ENCODE data around the gene STARD3.
"Not testable (repeated sequence)": the region's sequence is repeated elsewhere in the genome, so short reads cannot be mapped to it uniquely, and the experiment has no call there.

STARD3 gene

DNA sequence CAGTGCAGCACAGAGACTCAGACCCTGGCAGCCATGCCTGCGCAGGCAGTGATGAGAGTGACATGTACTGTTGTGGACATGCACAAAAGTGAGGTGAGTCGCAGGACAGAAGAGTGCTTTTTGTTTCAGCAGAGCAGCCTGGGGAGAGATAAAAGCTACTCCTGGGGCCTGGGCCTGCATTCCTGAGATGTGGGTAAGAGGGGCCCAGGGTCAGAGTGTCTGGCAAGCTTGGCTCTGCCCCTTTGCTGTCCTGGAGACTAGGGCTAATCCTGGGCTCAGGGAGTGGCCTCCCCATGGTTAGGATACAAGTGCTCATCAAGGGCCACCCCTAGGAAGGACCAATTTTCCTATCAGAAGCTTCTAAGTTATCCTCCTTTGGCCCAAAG is 58.1 kb downstream of the STARD3 start:
- no peak for DNase-seq (ENCODE audit: low read depth in 2 of 2)

DNA sequence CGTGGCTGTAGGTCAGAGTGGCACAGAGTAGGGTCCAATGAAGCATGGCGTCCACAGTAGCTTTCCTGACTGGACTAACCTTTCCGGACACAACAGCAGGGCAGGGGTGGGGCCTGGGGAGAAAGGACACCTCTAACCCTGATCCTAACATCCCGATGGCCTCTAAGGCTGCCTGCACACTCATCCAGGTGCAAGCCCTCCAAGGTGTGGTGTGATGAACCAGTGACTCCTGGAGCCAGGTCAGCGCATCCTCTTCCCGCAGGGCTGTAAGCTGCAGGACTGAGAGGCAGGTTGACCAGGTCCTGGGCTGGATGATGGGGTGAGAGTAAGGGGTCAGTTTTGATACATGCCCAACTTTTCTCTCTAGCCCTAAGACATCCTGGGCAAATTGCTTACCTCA is 59.8 kb downstream of the STARD3 start:
- DNase-seq (ENCODE audit: low read depth in 2 of 2), result no peak

DNA sequence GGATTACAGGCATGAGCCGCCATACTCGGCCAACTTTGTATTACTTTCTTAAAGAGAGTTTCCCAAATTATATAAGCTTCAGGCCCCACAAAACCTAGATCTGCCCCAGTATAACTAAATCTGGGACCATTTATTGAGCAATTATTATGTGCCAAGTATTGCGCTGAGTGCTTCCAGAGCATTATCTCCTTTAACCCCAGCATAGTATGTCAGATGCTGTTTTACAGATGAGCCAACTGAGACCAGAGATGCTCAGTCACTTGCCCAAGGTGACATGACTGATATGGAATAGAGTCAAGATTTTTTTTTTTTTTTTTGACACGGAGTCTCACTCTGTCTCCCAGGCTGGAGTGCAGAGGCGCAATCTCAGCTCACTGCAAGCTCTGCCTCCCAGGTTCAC is 61.0 kb downstream of the STARD3 start:
- no peak for DNase-seq (ENCODE audit: low read depth in 2 of 2)

DNA sequence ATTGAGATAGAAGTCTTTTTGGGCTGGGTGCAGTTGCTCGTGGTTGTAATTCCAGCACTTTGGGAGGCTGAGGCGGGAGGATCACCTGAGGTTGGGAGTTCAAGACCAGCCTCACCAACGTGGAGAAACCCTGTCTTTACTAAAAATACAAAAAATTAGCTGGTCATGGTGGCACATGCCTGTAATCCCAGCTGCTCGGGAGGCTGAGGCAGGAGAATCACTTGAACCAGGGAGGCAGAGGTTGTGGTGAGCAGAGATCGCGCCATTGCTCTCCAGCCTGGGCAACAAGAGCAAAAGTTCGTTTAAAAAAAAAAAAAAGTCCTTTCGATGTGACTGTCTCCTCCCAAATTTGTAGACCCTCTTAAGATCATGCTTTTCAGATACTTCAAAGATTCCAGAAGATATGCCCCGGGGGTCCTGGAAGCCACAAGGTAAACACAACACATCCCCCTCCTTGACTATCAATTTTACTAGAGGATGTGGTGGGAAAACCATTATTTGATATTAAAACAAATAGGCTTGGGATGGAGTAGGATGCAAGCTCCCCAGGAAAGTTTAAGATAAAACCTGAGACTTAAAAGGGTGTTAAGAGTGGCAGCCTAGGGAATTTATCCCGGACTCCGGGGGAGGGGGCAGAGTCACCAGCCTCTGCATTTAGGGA is 62.3 kb downstream of the STARD3 start:
- DNase-seq (ENCODE audit: low read depth in 2 of 2), result not testable (repeated sequence)

DNA sequence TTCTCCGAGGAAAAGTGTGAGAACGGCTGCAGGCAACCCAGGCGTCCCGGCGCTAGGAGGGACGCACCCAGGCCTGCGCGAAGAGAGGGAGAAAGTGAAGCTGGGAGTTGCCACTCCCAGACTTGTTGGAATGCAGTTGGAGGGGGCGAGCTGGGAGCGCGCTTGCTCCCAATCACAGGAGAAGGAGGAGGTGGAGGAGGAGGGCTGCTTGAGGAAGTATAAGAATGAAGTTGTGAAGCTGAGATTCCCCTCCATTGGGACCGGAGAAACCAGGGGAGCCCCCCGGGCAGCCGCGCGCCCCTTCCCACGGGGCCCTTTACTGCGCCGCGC is 62.8 kb downstream of the STARD3 start, which contains the start of gene ERBB2:
ERBB2 (plus strand) TSS at position 247 of the 330 bp plus-strand sequence. CDS start 175 bp downstream, outside the sequence.
- DNase-seq (ENCODE audit: low read depth in 2 of 2), result no peak

DNA sequence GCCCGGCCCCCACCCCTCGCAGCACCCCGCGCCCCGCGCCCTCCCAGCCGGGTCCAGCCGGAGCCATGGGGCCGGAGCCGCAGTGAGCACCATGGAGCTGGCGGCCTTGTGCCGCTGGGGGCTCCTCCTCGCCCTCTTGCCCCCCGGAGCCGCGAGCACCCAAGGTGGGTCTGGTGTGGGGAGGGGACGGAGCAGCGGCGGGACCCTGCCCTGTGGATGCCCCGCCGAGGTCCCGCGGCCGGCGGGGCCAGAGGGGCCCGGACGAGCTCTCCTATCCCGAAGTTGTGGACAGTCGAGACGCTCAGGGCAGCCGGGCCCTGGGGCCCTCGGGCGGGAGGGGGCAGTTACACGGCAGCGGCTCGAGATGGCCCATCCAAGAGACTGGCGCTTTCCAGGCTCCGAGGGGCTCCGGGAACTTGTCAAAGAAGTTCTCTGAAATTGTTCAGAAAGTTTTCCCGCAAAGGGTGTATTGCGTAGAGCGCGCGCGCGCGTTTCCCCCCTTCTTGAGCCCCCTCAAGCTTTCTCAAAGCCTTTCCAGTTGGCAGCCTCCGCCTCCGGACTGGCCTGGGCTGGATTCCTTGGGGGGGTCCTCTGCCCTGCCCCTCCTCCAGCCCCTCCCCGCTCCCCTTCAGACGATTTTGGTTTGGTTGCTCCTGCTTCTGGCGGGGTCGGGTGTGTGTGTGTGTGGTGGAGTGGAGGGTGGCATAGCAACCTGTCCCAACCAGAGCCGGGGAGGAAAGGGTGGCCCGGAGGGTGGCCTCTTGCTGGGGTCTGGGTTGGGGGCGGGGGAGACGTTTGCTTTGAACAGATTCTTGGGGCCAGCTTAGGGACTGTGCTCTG is 63.4 kb downstream of the STARD3 start:
- DNase-seq (ENCODE audit: low read depth in 2 of 2), result no peak

DNA sequence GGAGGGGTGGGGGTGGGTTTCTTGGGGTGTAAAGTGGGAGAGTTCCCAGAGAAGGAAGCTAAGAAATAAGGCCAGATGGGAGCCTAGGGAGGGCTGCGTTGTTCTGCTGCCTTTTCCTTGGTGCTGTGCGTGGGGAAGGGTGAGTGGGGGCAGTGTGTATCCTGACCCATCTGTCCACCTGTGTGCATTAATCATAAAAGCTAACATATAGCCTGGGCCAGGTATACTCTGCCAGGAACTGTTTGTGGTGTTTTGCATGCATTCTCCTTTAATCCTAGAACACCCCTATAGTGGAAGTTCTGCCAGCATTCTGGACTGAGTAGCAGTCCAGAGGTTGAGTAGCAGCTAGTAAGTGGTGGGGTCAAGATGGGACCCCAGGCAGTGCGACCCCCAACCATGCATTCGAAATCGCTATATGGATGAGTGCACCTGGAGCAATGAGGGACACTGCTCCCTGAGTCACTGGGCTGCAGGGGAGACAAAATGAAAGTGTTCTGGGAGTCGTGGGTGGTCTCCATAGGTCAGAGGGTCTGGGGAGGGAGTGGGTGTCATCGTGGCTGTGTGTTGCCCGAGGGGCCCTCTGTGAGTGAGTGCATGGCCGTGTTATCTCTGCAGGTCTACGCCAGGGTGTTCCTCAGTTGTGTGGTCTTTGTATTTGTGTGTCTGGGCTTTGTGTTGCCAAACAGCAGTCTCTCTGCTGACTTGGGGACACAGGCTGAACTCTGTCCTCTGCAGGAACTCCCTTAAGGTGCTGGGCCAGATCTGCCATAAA is 64.3 kb downstream of the STARD3 start:
- no peak for DNase-seq (ENCODE audit: low read depth in 2 of 2)

DNA sequence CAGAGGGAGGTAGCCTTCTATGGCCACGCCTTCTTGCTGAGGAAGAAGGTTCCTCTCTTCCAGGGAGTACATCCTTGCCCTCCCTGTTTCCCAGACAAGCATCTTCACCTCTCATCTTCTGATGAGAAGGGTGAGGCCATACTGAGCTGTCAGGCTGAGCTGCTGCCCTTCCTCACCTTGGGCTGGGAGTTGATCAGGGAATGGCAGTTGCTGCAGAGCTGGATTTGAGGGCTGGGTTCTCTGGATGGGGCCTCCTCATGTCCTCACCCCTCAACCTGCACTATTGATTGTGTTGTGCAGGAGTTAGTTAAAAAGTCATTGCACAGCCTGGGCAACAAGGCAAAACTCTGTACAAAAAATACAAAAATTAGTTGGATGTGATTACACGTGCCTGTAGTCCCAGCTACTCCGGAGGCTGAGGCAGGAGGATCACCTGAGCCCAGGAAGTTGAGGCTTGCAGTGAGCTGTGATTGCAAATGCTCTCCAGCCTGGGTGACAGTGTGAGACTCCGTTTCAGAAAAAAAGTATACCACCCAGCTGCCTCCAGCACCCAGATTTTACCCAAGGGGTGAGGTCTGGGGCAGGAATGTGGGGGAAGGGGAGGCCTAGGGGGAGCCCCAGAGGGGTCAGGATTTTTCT is 65.0 kb downstream of the STARD3 start:
- DNase-seq (ENCODE audit: low read depth in 2 of 2), result no peak

DNA sequence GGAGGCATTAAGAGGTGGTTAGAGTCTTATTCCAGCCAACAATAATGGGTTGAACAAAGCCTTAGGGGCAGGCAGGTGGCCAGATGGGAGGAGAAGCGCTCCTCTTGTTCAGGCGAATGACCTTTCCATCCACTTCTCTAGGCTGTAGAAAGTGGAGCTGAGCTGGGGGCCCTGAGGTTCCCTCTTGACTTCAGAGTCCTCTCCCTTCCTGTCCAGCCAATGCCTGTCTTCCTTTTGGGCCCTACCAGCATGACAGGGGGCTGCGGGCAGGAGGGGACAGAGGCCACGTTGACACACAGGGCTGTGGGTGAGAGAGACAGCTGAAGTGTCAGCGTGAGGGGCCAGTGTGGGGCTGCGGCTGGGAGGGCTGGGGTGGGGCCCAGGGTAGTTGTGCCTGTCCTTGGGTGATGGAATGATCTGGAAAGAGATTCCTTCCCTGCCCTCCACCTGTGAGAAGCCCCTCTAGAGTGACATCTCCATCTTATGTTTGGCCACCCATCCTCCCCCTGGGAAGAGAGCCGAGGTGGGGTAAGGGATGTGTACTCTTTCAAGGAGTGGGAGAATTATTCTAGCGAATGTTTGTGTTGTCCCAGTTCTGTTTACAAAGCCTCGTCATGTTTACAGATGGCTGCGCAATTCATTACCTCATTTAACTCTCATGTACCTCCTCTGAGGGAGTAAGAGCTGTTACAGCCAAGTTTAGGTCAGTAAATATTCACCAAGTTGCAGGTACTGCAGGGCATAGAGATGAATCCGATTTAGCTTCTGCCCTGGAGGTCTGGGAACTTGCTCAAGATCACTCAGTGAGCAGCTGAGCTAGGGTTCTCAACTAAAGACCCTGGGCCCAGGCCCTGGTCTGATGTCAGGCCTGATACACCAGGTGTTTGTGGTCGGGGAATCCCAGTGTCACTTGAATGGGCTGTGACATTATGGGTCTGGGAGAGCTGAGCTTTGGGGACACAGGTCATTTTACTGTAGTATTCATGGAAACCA is 66.3 kb downstream of the STARD3 start:
- DNase-seq (ENCODE audit: low read depth in 2 of 2), result no peak

DNA sequence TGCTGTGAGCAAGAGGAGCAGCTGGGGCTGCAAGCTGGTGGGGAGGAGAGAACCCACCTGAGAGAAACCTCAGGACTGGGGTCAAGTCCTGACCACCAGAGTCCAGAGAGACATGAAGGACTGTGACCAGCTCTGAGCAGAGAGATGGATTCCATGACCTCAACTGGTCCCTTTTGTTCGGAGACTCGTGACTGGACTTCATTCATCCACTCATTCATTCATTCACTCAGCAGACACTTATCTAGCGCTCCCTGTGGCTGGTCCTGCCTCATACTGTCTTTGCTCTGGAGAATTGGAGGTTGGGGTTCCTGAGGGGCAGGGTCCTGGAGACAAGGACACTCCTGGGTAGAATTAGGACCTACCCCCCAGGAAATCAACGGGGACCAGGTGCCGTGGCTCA is 67.0 kb downstream of the STARD3 start:
- DNase-seq (ENCODE audit: low read depth in 2 of 2), result no peak

DNA sequence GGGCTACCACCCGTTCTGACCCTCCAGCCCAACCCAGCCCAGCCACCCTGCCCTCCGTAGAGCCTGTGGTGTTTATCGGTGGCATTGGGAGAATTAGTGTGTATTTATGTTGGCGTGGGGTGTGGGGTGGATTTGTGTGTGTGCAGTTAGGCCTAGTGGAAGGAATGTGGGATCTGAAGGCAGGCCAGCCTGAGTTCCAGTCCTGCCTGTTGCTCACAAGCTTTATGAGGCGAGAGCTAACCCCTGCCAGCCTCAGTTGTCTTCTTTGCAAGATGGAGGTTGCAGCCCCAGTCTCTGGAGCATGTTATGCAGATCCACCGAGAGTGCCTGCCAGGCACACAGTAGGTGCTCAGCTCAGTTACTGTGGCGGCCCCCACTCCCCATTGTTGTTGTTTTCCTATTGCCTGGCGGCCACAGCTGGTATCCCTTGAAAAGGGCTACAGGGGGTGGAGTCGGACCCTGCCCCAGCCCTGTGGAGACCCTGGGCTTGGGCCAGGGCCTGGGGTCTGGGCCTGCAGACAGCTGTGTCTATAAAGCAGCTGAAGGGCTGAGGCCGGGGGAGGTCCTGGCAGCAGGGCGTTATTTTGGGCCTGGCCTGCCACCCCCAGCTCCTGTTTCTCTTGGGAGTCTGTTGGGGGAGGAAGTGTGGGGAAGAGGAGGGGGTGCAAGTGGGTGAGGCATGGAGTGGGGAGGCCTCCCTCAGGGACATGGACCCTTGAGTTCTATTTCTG is 68.0 kb downstream of the STARD3 start:
- no peak for DNase-seq (ENCODE audit: low read depth in 2 of 2)

DNA sequence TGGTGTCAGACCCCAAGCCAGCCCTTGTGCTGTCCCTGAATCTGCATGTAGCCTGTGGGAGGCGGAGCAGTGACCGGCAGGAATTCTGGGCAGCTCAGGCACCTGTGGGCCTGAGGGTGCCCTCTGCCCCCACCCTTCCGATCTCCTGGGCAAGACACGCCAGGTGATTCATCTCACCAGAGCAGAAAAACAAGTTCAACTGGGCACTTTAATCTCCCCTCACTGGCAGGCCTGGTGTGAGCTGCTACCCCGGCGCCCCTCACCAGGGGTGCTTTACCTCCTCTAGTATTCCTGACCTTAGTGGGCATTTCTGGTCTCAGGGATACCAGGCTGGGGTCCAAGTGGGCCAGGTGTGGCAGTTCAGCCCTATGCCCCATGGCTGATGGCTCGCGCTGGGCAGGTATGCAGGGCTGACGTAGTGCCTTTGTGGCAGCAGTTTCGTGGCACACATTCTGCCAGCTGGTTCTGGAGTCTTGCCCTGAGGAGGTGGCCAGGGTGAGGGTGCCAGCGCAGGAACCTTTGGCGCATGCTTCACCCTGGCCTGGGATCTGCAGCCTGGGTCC is 68.9 kb downstream of the STARD3 start:
- no peak for DNase-seq (ENCODE audit: low read depth in 2 of 2)

DNA sequence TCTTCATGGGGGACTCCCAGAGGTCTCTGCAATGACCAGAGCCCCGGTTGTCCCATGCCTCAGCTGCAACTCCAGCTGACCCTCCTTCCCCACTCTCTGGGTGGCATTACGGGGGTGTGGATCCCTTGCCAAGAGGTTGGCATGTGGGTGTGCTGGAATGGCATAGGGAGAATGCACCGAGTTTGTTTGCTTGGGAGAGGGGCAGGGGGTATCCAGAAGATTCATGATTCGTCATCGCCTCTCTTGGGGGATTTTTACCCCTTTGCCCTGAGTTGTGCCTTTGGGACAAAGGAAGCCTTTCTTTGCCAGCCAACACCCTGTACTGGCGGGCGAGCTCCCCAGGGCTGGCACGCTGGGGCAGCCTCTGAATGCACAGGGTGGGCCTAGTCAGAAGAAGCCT is 69.4 kb downstream of the STARD3 start:
- no peak for DNase-seq (ENCODE audit: low read depth in 2 of 2)

DNA sequence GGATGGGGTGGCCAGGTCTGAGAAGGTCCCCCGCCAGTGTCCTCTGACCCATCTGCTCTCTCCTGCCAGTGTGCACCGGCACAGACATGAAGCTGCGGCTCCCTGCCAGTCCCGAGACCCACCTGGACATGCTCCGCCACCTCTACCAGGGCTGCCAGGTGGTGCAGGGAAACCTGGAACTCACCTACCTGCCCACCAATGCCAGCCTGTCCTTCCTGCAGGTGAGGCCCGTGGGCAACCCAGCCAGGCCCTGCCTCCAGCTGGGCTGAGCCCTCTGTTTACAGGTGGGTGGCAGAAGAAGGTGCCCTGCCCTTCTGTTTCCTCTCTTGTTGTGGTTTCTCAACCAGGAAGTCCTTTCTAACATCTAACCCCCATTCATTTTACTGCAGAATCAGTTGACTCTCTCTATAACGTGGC is 70.0 kb downstream of the STARD3 start:
- no peak for DNase-seq (ENCODE audit: low read depth in 2 of 2)

DNA sequence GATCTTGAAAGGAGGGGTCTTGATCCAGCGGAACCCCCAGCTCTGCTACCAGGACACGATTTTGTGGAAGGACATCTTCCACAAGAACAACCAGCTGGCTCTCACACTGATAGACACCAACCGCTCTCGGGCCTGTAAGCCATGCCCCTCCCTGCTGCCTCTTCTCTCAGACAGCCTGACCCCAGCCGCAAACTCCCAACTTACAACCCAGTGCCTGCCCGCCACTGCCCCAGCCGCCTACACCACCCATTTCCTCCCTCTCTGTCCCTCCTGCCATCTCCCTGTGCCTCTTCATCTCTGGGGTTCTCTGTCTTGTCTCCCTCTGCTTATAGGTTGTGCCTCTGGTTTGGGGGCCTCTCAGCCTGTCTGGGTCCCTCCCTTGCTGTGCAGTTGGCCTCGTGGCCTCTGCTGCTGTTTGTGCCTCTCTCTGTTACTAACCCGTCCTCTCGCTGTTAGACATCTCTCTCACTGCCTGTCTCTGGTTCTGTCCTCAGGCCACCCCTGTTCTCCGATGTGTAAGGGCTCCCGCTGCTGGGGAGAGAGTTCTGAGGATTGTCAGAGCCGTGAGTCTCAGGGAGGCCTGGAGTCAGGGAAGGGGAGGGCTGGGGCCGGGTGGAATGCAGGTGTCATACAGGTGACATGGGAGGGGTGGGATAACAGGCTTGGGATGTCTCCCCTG is 72.5 kb downstream of the STARD3 start:
- no peak for DNase-seq (ENCODE audit: low read depth in 2 of 2)

DNA sequence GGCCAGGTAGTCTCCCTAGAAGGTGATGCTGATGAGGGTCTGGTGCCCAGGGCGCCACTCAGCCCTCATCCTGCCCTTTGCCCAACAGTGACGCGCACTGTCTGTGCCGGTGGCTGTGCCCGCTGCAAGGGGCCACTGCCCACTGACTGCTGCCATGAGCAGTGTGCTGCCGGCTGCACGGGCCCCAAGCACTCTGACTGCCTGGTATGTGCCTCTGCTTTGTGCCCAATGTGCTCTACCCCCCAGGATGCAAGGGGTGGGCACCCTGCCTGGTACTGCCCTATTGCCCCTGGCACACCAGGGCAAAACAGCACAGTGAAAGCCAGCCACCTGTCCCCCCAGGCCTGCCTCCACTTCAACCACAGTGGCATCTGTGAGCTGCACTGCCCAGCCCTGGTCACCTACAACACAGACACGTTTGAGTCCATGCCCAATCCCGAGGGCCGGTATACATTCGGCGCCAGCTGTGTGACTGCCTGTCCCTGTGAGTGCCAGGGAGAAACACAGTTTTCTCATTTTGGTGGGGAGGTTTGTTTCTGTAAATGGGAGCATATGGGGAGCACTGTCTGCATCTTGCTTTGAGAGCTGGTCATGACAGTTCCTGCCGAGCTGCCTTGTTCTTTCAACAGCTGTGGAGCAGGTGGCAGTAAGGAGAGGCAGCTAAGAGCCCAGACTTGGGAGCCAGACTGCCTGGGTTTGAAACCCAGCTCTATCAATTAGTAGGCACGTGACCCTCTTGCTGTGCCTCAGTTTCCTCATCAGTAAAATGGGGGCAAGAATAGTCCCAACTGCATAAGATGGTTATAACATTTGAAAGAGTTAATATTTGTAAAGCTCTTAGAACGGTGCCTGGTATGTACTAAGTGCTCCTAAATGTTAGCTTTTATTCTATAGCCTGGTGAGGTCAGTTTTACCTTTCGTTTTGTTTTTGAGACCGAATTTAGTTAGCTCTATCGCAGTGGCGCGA is 73.3 kb downstream of the STARD3 start:
- no peak for DNase-seq (ENCODE audit: low read depth in 2 of 2)

DNA sequence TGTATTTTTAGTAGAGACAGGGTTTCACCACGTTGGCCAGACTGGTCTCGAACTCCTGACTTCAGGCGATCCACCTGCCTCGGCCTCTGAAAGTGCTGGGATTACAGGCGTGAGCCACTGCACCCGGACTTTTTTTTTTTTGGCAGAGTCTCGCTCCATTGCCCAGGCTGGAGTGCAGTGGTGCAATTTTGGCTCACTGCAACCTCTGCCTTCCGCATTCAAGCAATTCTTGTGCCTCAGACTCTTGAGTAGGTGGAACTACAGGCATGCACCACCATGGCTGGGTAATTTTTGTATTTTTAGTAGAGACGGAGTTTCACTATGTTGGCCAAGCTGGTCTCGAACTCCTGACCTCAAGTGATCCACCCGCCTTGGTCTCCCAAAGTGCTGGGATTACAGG is 74.1 kb downstream of the STARD3 start:
- not testable (repeated sequence) for DNase-seq (ENCODE audit: low read depth in 2 of 2)

DNA sequence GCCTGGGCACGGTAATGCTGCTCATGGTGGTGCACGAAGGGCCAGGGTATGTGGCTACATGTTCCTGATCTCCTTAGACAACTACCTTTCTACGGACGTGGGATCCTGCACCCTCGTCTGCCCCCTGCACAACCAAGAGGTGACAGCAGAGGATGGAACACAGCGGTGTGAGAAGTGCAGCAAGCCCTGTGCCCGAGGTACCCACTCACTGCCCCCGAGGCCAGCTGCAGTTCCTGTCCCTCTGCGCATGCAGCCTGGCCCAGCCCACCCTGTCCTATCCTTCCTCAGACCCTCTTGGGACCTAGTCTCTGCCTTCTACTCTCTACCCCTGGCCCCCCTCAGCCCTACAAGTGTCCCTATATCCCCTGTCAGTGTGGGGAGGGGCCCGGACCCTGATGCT is 74.9 kb downstream of the STARD3 start:
- no peak for DNase-seq (ENCODE audit: low read depth in 2 of 2)
